Activated gamma-delta T cell (primary cell): ENCODE measurements around the gene SIPA1L3.

ENCODE experiments used
- DNase-seq: peaks from one replicate; lab custom pipeline; 2025; lab: John Stamatoyannopoulos, UW

SIPA1L3 gene

DNA sequence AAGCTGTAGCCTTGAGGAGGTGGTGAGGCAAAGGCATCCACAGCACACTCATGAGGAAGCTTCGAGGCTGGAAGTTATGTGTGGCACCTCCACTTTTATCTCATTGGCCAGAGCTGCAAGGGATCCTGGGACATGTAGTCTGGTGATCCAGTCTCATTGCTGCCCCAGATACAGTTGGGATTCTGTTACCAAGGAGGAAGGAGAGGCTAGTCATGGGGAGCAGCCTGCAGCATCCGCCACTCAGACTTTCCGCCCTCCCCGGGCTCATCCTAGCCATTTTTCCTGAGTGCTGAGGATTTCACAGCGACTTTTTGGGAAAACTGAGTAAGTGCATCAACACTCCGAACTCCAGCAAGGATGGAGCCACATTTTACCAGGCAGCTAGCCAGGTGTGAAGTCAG lies 242.7 kb downstream of the SIPA1L3 start:
- DNase-seq, result no peak

DNA sequence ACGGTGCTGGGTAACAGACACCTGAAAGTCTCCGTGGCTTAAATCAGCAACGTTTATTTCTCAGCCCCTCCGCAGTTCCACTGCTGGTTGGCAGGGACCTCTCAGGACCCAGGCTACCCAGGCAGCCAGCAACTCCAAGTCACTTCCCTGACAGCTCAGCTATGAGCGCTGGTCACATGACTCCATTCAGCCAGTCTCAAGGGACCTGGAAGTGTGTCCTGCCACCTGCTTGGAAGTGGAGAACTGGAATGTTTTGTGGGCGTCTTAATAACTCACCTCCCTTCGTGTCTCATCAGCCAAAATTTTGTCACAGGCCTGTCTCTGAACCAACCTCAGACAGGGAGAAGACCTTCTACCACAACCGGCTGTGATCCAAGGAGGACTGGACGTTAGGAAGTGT lies 244.2 kb downstream of the SIPA1L3 start:
- no peak for DNase-seq

DNA sequence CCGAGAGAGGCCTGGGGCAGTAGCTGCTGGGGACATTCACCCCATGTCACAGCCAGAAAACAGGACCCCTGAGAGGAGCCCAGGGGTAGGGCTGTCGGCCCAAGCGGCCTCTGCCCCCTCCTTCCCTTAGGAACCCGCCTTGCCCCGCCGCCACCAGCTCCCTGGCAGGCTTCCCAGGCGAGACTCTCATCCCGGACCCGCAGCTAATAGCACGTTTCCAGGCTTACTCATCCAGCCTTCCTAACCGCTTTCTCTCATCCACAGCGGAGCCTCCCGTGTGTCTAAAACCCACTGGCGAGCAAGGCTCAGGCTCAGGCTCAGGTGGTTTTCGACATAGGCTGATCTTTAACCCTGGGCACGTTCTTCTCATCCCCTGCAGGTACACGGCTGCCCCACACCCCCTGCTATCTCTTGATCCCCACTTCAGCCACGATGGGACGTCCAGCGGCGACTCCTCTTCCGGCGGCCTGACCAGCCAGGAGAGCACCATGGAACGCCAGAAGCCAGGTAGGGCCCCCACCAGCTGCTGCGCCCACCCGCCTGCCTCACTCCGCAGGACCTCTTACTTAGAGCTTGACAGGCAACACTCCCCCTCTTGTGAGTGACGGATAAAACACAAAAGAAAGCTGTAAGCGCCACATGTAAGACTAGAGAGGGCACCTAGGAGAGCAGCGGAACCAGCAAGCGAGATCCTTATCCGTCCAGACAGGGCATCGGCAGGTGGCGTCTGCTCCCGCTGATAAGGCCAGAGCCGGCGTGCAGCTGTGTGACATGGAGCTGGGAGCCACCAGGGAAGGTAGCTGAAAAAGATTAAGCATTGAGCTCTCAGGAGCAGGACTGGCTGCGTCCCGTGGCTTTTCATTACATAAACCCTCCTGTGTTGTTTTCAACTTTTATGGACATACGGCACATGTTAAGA lies 245.7 kb downstream of the SIPA1L3 start:
- no peak for DNase-seq

DNA sequence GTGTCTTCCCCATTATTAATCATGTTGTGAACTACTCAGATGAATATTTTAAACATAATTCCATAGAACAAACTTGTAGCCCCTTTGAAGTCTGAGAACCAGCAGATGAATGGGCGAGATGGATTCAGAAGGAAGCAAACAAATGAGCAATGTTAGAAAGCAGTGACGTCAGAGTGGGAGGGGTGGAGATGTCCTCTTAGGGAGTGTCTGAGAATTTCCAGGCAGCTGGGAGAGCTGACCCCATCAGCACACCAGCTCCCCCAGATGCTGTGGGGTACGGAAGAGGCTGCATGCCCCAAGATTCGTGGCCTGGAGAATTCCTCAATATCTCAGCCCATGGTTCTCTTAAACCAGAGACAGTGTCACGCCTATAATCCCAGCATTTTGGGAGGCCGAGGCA lies 248.4 kb downstream of the SIPA1L3 start:
- DNase-seq, result no peak

DNA sequence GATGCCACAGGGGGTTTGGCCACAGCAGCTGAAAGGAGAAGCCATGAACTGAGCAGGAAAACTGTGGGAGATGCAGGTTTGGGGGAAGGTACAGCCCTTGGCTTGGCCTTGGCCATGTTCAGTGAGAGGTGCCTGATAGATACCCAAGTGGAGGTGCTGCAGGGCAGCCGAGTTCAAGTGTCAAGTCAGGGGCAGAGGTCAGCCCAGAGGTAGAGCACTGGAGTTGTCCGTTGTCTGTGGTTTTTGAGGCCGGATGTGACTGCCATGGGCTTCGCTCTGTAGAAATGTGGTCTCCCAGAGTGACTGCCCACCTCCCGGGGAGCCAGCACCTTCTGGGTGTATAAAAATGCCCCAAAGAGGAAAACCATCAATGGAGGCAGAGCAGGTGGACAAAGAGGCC lies 251.7 kb downstream of the SIPA1L3 start:
- DNase-seq, result no peak

DNA sequence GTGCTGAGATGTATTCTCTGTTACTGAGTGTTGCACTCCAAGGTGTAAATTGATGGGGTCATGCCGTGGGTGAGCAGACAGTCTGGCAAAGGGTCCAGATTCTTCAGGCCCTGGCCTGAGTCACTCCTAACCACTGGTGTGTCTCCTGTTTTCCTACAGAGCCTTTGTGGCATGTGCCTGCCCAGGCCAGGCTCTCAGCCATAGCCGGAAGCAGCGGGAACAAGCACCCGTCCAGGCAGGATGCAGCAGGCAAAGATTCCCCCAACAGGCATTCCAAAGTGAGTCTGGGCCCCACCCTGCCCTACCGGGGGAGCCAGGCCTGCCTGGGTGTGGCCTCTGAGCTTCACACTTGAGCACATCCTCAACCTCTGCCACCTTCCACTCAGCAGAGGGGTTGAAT lies 255.1 kb downstream of the SIPA1L3 start:
- no peak for DNase-seq

DNA sequence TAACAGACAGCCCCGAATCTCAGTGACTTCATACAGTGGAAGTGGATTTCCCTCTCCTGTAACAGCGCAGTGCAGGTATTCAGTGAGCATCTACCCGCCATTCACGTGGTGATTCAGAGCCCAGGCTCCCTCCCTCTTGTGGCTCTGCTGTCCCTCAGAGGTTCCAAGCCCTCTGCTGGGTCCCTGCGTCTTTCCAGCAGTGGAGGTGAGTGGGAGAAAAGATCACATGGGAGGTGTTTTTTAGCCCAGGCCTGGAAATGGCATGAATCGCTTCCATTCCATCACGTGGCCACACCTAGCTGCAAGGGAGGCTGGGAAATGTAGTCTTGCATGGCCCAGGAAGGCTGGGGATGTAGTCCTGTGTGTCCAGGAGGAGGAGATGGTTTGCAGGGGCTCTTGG lies 255.6 kb downstream of the SIPA1L3 start:
- DNase-seq, result no peak

DNA sequence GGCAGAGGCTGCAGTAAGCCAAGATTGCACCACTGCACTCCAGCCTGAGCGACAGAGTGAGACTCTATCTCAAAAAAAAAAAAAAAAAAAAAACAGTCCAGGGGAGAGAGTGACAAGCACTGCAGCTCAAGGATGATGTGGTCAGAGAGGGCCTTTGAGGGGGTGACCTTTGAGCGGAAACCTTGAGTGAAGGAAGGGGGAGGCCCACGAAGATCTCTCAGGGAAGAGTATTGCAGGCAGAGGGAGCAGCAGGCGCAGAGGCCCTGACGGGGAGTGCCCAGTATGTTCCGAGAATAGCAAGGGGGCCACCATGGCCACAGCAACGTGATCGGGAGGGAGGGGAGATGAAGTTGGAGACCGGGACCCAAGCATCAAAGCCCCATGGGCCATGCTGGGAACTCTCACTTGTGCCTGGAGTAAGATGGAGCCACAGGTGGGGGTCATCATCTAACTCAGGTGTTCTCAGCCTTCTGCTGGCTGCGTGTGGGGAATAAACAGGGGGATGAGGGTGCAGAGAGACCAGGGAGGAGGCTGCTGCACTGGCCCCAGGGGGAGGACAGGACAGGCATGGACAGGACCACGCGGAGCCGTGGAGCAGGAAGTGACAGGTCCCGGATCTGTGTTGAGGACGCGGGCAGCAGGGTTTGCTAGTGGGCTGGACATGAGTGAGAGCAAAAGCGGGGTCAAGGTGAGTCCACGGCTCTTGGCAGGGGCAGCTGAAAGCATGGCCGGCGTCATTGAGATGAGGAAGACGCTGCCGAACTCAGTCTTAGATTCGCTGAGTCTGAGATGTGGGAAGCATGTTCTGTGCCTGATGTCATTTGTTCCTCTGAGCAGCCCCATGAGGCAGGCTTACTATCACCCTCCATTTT lies 256.6 kb downstream of the SIPA1L3 start:
- DNase-seq, result no peak

DNA sequence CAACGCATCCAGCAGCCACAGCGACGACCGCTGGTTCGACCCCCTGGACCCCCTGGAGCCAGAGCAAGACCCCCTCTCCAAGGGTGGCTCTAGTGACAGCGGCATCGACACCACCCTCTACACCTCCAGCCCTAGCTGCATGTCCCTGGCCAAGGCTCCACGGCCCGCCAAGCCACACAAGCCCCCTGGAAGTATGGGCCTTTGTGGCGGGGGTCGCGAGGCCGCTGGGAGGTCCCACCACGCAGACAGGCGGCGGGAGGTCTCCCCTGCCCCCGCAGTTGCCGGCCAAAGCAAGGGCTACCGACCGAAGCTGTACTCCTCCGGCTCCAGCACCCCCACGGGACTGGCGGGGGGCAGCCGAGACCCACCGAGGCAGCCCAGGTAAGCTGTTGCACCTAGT lies 257.5 kb downstream of the SIPA1L3 start:
- DNase-seq, result no peak

DNA sequence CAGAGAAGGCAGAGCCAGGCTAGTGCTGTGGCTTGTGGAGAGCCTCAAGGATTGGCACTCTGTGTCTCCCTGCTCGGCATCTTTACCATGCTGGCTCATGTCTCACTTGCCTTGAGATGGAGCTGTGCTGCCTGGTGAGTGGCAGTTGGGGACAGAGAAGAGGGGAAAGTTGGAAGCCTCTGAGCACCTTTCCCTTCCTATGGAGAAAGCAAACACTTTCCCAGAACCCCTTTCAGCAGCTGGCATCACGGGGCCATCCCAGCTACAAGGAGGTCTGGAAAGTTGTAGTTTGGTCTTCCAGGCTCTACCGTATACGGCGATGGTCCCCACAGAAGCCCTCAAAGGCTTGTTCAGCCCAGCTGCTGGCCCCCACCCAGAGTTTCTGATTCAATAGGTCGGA lies 258.3 kb downstream of the SIPA1L3 start:
- no peak for DNase-seq

DNA sequence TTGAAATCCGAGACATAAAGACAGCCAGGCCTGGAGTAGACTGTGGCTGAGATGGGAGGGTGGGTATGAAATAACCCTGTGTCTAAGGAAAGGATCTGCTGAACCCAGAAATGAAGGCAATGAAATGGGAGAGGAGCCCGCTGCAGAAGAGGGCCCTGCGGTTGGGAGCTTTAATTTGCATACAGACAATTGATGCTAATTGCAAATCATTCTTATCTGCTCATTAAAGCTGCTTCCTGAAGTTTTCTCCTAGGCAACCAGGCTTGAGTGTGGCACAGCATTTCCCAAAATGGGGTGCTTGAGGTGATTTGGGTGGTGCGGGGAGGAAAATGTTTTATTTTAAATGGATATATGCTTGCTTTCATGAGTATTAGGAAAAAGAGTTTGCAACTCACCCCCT lies 261.6 kb downstream of the SIPA1L3 start:
- no peak for DNase-seq

DNA sequence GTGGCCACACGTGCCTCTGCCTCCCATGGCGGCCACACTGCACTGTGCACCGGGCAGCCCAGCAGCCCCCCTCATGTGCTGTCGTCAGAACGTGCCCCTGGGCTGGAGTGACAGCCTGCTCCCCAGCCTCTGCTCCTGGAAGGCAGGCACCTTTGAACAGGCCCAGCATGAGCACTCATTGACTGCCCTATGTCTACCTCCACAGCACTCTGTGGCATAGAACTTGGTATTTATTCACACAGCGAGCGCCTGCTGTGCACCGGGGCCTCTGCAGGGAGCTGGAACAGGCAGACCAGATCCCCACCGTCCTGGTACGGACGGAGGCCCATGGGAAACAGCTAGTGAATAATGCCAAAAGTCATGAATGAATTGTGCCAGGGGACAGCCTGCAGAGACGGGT lies 263.3 kb downstream of the SIPA1L3 start:
- DNase-seq, result no peak

DNA sequence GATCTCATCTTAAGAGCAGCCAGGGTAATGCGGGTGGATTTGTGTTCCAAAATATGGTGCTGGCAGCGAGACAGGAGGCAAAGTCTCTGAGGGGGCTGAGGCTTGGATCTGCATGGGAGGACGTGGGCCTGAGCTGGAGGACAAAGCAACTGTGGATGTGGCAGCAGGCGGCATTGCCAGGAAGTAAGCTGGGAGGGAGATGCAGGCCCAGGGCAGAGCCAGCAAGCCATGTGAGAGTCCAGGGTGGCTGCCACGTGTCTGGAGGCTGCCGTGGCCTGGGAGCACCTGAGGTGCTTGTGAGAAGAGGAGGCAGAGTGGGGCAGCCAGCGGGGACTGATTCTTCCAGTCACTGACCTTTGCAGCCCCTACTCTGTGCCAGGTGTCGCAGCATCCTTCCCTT lies 265.0 kb downstream of the SIPA1L3 start:
- DNase-seq, result no peak

DNA sequence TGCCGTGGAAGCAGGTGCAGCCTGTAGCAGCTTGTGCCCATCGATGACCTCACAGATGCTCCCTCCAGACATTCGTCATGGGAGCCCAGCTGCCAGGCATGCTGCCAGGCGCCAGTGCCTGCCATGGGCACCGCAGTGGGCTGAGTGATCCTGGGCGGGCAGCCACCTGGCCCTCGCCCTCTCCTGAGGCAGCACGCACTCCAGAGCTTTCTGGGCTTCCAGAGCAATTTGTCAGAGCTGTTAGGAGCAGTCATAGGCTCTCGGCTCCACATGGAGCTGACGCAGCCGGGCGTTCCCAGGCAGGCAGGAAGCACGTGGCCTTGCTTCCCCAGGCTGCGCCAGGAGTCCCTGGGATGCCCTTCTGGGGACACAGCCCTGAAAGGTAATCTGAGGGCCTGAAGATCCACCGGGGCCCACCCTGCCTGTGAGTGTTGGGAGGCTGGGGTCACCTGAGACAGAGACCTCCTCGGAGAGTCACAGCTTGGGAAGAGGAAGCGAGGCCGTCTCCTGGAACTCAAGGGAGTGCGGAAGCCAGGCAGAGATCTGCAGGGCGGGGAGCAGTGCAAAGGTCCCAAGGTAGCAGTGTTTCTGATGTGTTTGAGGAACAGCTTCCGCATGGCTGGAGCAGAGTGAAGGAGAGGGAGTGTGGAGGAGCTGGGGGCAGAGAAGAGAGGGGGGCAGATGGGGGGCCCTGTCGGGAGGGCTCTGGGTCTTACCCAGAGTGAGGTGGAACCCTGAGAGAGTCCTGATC lies 266.5 kb downstream of the SIPA1L3 start:
- DNase-seq, result no peak

DNA sequence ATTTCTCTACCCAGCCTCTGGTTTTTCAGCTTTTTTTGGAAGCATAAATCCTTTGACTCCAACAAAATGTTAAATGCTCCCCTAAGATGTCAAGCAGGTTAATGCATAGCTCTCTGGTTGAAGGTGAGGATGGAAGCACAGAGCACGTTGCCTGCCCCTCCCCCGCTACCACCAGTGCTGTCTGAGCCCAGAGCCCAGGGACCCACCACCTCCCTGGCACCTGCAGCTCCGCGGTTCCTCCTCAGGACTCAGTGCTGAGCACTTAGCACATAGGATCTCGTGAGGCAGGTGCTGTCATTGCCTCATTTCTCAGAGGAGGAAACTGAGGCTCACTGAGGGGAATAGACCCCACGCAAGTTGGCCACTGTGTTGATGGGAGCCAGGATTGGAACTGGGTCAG lies 268.4 kb downstream of the SIPA1L3 start:
- no peak for DNase-seq

DNA sequence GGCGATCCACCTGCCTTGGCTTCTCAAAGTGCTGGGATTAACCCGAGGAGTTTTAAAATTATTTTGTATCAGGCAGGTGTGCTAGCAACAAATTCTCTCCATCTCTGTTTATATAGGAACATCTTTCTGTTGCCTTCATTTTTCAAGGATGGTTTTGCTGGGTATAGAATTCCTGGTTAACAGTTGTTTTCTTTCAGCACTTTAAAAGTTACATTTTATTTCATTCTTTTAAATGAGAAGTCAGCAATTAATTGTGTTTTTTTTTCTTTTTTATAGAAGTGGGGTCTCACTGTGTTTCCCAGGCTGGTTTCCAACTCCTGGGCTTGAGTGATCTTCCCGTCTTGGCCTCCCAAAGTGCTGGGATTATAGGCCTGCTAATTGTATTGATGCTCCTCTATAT lies 273.1 kb downstream of the SIPA1L3 start:
- no peak for DNase-seq

DNA sequence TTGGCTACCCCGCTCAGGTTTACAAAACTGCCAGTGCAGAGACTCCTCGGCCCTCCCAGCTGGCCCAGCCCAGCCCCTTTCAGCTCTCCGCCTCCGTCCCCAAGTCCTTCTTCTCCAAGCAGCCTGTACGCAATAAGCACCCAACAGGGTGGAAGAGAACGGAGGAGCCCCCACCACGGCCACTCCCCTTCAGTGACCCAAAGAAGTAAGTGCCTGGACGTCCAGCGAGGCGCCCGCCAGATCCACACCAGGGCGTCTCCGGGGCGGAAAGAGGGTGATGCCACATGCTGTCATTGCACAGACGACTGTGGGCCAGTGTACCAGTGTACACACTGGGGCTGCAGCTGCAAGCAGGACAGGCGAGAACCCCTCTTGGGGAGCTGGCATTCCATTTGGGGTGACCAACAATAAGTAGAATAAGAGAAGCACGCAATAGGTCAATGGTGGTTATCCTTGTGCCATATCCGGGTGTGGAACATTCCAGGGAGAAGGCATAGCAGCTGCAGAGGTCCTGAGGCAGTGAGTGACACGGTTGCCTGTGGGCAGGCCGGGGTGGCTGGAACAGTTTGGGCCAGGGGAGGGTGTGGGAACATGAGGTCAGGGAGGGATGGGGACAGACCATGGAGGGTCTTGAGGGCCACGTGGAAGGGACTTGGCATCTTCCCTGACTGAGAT lies 275.7 kb downstream of the SIPA1L3 start:
- DNase-seq, result no peak

DNA sequence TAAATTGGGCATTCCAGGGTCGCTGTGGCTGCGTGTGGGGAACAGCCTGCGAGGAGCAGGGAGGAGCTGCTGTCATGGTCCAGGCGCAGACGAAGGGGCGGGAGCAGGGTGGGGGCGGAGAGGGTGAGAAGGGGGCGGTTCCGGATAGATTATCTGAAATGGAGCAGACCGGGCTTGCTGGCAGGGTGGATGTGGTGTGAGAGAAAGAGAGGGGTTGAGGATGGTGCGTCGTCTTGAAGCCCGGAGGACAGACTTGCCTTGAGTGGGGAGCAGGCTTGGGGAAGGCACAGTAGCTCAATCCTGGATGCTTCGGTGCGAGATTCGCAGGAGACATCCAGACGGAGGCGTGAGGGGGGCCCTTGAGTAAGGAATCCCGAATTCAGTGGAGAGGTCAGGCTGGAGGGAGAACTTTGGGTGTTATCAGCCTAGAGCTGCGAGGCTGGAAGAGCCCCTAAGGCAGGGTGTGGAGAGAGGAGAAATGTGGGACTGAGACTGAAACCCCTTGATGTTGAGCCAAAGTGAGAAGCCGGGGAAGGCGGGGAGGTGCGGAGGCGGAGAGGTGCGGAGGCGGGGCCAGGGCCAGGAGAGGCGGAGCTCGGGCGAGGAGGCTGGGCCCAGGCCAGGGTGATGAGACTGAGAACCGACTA lies 276.4 kb downstream of the SIPA1L3 start:
- DNase-seq, result no peak

DNA sequence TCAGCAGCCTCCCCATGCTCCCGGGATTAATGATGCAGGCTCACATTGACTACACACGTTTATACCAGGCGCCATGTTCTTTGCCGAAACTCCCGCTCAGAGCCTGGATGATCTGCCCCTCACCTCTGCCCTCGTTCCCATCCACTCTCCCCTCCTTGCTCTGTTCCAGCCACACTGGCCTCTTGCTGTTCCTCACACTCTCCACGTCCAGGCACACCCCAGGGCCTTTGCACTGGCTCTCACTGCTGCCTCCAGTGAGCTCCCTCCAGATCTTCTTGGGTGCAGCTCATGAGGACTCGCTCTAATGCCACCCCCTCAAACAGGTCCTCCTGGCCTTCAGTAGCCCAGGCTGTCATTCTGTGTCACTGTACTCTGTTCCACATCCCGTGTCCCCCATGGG lies 277.8 kb downstream of the SIPA1L3 start:
- no peak for DNase-seq

DNA sequence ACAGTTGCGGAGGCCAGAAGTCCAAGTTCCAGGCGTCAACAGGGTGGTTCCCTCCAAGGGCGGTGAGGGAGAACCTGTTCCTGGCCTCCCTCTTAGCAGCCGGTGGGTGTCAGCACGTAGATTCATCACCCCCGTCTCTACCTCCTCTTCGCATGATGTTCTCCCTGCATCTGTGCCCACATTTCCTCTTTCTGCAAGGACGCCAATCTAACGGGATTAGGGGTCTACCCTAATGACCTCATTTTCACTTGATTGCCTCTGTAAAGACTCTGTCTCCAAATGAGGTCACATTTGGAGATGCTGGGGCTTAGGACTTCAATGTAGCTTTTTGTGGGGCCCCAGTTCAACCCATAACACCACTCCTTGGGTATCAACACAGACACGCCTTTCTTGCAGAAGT lies 278.6 kb downstream of the SIPA1L3 start:
- no peak for DNase-seq

DNA sequence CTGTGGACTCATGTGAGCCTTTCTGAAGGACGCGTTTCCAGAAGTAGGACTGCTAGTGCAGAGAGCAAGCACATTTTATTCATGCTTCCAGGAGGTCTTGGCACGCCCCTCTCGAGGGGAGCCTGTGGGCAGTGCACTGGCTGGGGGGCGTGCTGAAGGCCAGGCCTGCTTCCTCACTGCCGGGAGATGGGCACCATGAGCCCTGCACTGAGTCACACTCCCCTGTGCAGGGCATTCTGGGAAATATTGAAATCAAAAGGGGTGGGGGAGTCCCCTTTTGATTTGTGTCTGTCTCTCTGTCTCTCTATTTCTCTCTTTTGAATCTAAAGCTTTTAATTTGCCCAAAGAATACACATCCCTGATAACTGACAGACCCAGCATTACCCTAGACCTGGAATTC lies 283.1 kb downstream of the SIPA1L3 start:
- DNase-seq, result no peak
